Effector memory CD4-positive, alpha-beta T cell (primary cell): ENCODE results near the gene BRSK1.

ENCODE experiments used
- DNase-seq, 3 donors: peaks; one replicate each; pipeline ENCODE4 v3.0.0-alpha.2; 2020
- H3K27ac ChIP-seq: 2 replicates; pipeline ENCODE4 v1.7.0; 2013; ENCODE audit warnings: mild to moderate bottlenecking, low read length, moderate library complexity; ENCODE audit not compliant: insufficient read depth, poor library complexity, severe bottlenecking
- H3K27me3 ChIP-seq: replicated peaks from 2 replicates; pipeline ENCODE4 v1.7.0; 2013; ENCODE audit warnings: mild to moderate bottlenecking, low read length; ENCODE audit not compliant: insufficient read depth, control insufficient read depth, poor library complexity, severe bottlenecking
- H3K36me3 ChIP-seq: 2 replicates; pipeline ENCODE4 v1.7.0; 2013; ENCODE audit warnings: mild to moderate bottlenecking, low read length, moderate library complexity; ENCODE audit not compliant: control insufficient read depth, insufficient read depth
- H3K4me1 ChIP-seq: 2 replicates; pipeline ENCODE4 v1.7.0; 2013; ENCODE audit warnings: low read length, mild to moderate bottlenecking; ENCODE audit not compliant: control insufficient read depth, insufficient read depth, poor library complexity, severe bottlenecking
- H3K4me3 ChIP-seq: 2 replicates; pipeline ENCODE4 v1.7.0; 2013; ENCODE audit warnings: low read length, low read depth, mild to moderate bottlenecking; ENCODE audit not compliant: insufficient read depth, poor library complexity, severe bottlenecking
- H3K9me3 ChIP-seq: 2 replicates; pipeline ENCODE4 v1.7.0; 2013; ENCODE audit warnings: mild to moderate bottlenecking, low read length, moderate library complexity; ENCODE audit not compliant: control insufficient read depth

Gene BRSK1

DNA sequence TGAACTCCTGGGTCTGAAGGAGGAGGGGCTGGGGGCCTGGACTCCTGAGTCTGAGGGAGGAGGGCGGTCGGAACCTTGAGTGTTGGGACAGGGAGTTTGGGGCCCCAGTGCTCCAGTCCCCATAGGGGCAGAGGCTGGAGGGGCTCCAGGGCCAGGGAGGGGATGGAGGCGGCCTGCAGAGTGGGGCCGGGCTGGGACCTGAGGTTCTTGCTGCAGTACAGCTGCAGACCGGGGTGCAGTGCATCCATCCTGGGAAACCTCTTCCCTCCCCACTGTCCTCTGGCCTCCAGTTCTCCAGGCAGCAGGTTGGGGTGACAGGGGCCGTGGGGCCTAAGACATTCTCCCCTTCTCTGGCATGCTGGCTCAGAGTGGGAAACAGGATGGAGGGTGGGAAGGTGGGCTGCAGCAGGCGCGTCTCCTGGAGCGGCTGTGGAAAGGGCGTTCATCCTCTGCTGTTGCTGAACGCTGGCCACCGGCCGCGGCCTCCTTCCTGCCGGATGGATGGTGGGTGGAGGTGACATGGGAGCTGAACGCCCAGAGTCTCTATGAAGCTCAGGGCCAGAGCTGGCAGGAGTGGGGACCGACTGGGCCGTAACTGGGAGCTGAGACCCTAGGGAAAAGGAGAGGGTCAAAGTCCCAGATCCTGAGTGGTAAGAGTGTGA, 1.6 kb downstream of the BRSK1 start:
- no peak for DNase-seq
- H3K27me3 ChIP-seq, result no peaks in the 10 kb centered on the region
- H3K4me1 ChIP-seq, result peaks cover 6% of the 10 kb centered on the region
- H3K27ac ChIP-seq, result no peak overlapping the region
- H3K36me3 ChIP-seq, result no peaks in the 10 kb centered on the region
- no peak overlapping the region for H3K4me3 ChIP-seq
- no peaks in the 10 kb centered on the region for H3K9me3 ChIP-seq

DNA sequence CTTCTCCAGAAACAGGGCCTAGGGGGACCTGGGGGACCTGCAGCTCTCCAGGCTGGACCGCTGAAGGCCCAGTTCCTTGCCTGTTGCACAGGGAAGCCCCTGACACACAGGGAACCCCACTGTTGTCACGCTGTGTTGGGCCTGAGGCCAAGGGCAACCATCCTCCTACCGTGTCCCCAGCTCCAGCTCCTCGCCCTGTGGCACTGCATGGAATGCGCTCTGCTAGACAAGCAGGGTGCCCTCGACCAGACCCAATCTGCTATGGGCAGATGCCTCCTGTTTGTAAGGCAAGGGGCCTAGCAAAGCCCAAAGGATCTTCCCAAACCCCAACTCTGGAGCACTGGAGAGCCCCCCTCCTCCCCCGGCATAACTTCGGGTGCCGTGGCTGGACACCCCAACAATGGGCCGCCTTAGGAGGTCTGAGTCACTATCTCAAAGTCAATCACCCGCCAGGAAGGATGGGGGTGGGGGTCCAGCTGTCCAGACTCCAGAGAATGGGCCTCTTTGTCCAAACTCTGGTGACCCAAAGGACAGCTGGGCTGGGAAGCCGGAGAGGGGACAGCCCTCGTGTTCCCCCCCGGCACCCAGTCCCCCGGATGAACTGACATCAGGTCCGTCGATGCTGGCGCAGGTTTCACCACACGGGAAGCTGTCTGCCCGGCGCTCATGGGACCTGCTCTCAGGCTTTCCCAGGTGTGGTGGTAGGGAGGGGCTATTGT, 3.7 kb downstream of the BRSK1 start:
- no peak overlapping the region for H3K27ac ChIP-seq
- no peaks in the 10 kb centered on the region for H3K9me3 ChIP-seq
- no peaks in the 10 kb centered on the region for H3K4me1 ChIP-seq
- no peaks in the 10 kb centered on the region for H3K27me3 ChIP-seq
- DNase-seq, result no peak
- H3K4me3 ChIP-seq, result no peak overlapping the region
- H3K36me3 ChIP-seq, result no peaks in the 10 kb centered on the region

GRCh38 chr19:55289117-55289796, 5.5 kb downstream of the BRSK1 start:
- Histone ChIP-seq H3K4me3 (no peak overlapping the region), H3K4me1 (no peaks in the 10 kb centered on the region), H3K27me3 (no peaks in the 10 kb centered on the region), H3K36me3 (no peaks in the 10 kb centered on the region), H3K9me3 (no peaks in the 10 kb centered on the region), H3K27ac (no peak overlapping the region)
- no peak for DNase-seq

DNA sequence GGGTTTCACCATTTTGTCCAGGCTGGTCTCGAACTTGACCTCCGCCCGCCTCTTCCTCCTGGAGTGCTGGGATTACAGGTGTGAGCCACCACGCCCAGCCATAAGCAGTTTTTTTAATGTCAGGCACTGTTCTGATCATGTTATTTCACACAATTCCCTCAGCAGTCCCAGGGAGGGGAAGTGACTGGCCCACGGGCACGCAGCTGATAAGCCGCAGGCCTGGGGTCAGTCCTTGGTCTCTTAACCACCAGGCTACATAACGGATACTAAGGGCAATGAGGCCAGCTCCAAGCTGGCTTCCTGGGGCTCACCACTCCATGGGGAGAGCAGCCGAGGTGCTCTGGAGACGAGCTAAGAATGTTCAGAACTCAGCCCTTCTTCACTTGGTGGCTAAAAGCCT, 13.5 kb downstream of the BRSK1 start:
- Histone ChIP-seq H3K9me3 (no peaks in the 10 kb centered on the region), H3K4me3 (no peak overlapping the region), H3K27me3 (no peaks in the 10 kb centered on the region), H3K4me1 (no peaks in the 10 kb centered on the region), H3K36me3 (no peaks in the 10 kb centered on the region), H3K27ac (no peak overlapping the region)
- DNase-seq, result no peak

- H3K4me1 ChIP-seq, result no peaks in the 10 kb centered on the region
- no peak for DNase-seq
- H3K36me3 ChIP-seq, result no peaks in the 10 kb centered on the region
- no peak overlapping the region for H3K4me3 ChIP-seq
- no peak overlapping the region for H3K27ac ChIP-seq
- H3K27me3 ChIP-seq, result no peaks in the 10 kb centered on the region
- no peaks in the 10 kb centered on the region for H3K9me3 ChIP-seq
Observed at GRCh38 chr19:55299991-55300390, 16.2 kb downstream of the BRSK1 start.

- H3K27me3 ChIP-seq, result no peaks in the 10 kb centered on the region
- no peak overlapping the region for H3K27ac ChIP-seq
- H3K4me3 ChIP-seq, result no peak overlapping the region
- no peak for DNase-seq
- H3K9me3 ChIP-seq, result no peaks in the 10 kb centered on the region
- no peaks in the 10 kb centered on the region for H3K36me3 ChIP-seq
- H3K4me1 ChIP-seq, result no peaks in the 10 kb centered on the region
Observed at GRCh38 chr19:55300886-55301458, 17.2 kb downstream of the BRSK1 start.

- Histone ChIP-seq H3K36me3 (no peaks in the 10 kb centered on the region), H3K4me1 (no peaks in the 10 kb centered on the region), H3K27me3 (no peaks in the 10 kb centered on the region), H3K27ac (peak overlapping the region; percentile 1), H3K9me3 (no peaks in the 10 kb centered on the region), H3K4me3 (peak overlapping the region; percentile 45)
- peak; percentile 78 to 89 (median 85) for DNase-seq
Observed at GRCh38 chr19:55301459-55302317, 17.9 kb downstream of the BRSK1 start.

GRCh38 chr19:55302318-55302703, 18.5 kb downstream of the BRSK1 start:
- Histone ChIP-seq H3K27me3 (no peaks in the 10 kb centered on the region), H3K9me3 (no peaks in the 10 kb centered on the region), H3K27ac (peak overlapping the region; percentile 1), H3K4me1 (no peaks in the 10 kb centered on the region), H3K36me3 (no peaks in the 10 kb centered on the region), H3K4me3 (peak overlapping the region; percentile 45)
- DNase-seq, result no peak

DNA sequence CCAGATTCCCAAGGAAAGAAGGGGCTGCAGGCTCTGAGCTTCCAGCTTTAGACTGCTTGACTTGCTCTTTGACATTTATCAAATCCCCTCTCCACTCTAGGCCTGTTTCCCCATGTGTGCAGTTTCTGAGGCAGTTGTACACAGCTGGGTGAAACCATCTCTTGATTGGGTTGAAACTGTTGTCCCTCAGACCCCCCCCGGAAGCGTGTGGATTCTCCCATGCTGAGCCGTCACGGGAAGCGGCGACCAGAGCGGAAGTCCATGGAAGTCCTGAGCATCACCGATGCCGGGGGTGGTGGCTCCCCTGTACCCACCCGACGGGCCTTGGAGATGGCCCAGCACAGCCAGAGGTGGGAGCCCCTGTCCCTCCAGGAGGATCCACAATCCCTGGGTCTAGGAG, 19.7 kb downstream of the BRSK1 start:
- Histone ChIP-seq H3K4me1 (no peaks in the 10 kb centered on the region), H3K9me3 (no peaks in the 10 kb centered on the region), H3K27me3 (no peaks in the 10 kb centered on the region), H3K36me3 (no peaks in the 10 kb centered on the region), H3K4me3 (no peak overlapping the region), H3K27ac (no peak overlapping the region)
- DNase-seq, result no peak
